Endodermal cell (in vitro differentiated cells): Measurements from ENCODE around the gene TBC1D9B. TPM values are rescaled to one million over a fixed set of nuclear protein-coding genes. Genes with fewer than 3 reads are reported as not detected.

Source experiments
- DNase-seq: peaks from one replicate; pipeline ENCODE4 v3.0.0-alpha.2; 2017
- H3K27ac ChIP-seq: 2 replicates; pipeline ENCODE4 v1.5.1; 2013; ENCODE audit warnings: mild to moderate bottlenecking, low read depth, low read length, moderate library complexity
- H3K27me3 ChIP-seq: 2 replicates; pipeline ENCODE4 v1.6.1; 2013; ENCODE audit warnings: mild to moderate bottlenecking, low read length, moderate library complexity; ENCODE audit not compliant: insufficient read depth, control insufficient read depth, poor library complexity, severe bottlenecking
- H3K36me3 ChIP-seq: 2 replicates; pipeline ENCODE4 v1.7.0; 2013; ENCODE audit warnings: mild to moderate bottlenecking, low read length, moderate library complexity; ENCODE audit not compliant: control insufficient read depth, insufficient read depth
- H3K4me1 ChIP-seq: one replicate; pipeline ENCODE4 v1.7.0; 2013; ENCODE audit warnings: low read length; ENCODE audit not compliant: control insufficient read depth, insufficient read depth
- H3K4me3 ChIP-seq: 2 replicates; pipeline ENCODE4 v1.5.1; 2013; ENCODE audit warnings: mild to moderate bottlenecking, low read length, moderate library complexity
- H3K9ac ChIP-seq: 2 replicates; pipeline ENCODE4 v1.6.1; 2013; ENCODE audit warnings: mild to moderate bottlenecking, low read length, moderate library complexity; ENCODE audit not compliant: poor library complexity, severe bottlenecking; ENCODE audit errors: extremely low read depth
- H3K9me3 ChIP-seq: 2 replicates; pipeline ENCODE4 v1.6.1; 2013; ENCODE audit warnings: mild to moderate bottlenecking, low read length, moderate library complexity; ENCODE audit not compliant: control insufficient read depth
- H3K27ac Mint-ChIP-seq: 2 replicates; pipeline ENCODE4 v1.8.0; 2020; ENCODE audit warnings: mixed read lengths
- H3K27me3 Mint-ChIP-seq: 2 replicates; pipeline ENCODE4 v1.8.0; 2021; ENCODE audit warnings: mild to moderate bottlenecking, mixed read lengths; ENCODE audit not compliant: insufficient read depth
- H3K36me3 Mint-ChIP-seq: 2 replicates; pipeline ENCODE4 v1.8.0; 2020; ENCODE audit warnings: low read depth, mixed read lengths
- H3K4me1 Mint-ChIP-seq: 2 replicates; pipeline ENCODE4 v1.8.0; 2020; ENCODE audit warnings: mixed read lengths
- H3K4me3 Mint-ChIP-seq: 2 replicates; pipeline ENCODE4 v1.8.0; 2020; ENCODE audit warnings: mild to moderate bottlenecking, moderate library complexity, mixed read lengths
- H3K9me3 Mint-ChIP-seq: 2 replicates; pipeline ENCODE4 v1.8.0; 2020; ENCODE audit warnings: mild to moderate bottlenecking, mixed read lengths
- CTCF ChIP-seq: fragments of 200-600 bp; sonication (generic); conservative IDR thresholded peaks from 2 replicates; pipeline ENCODE4 v1.5.0; 2021; ENCODE audit warnings: antibody characterized with exemption, mild to moderate bottlenecking
- WGBS, 2 experiments: methylation state at CpG; one replicate each; pipeline versions ENCODE4 v1.1.5 to v1.1.7; 2013; ENCODE audit warnings: missing lambda C conversion rate in 2 of 2, mixed read lengths in 1 of 2; ENCODE audit not compliant: insufficient coverage in 1 of 2, insufficient read length in 1 of 2; 5-methylcytosine and 5-hydroxymethylcytosine counted together
- total RNA-seq, 2 donors: library from RNA; stranded (reverse); fragmentation: NEBNext Ultra II Directional in 1 of 2; extraction: Animal tissue kit (Norgen Biotek cat#: 25700) in 1 of 2; gene quantifications; 2 replicates in 1 of 2; 3 replicates in 1 of 2; pipeline ENCODE4 v1.2.1, GENCODE V29; 2021

Gene TBC1D9B
- total RNA-seq, 2 donors from 2014 or later, result 118 to 127 TPM

- Histone ChIP-seq H3K36me3 (peaks cover 64% of the 10 kb centered on the region), H3K4me3 (no peak overlapping the region), H3K27me3 (no peaks in the 10 kb centered on the region), H3K9ac (no peak overlapping the region), H3K4me1 (no peaks in the 10 kb centered on the region), H3K9me3 (no peaks in the 10 kb centered on the region), H3K27ac (no peak overlapping the region)
- Mint-ChIP-seq H3K4me3 (no peak overlapping the region), H3K27me3 (no peaks in the 10 kb centered on the region), H3K36me3 (peaks cover 72% of the 10 kb centered on the region), H3K9me3 (no peaks in the 10 kb centered on the region), H3K4me1 (peaks cover 6% of the 10 kb centered on the region), H3K27ac (no peak overlapping the region)
- no peak for DNase-seq
- no peak for TF ChIP-seq CTCF
- 90 to 91% methylated on average over 4 to 5 of the region's 5 CpGs for WGBS, 2 experiments
Measured at GRCh38 chr5:179892255-179892654, 15.4 kb downstream of the TBC1D9B start.

DNA sequence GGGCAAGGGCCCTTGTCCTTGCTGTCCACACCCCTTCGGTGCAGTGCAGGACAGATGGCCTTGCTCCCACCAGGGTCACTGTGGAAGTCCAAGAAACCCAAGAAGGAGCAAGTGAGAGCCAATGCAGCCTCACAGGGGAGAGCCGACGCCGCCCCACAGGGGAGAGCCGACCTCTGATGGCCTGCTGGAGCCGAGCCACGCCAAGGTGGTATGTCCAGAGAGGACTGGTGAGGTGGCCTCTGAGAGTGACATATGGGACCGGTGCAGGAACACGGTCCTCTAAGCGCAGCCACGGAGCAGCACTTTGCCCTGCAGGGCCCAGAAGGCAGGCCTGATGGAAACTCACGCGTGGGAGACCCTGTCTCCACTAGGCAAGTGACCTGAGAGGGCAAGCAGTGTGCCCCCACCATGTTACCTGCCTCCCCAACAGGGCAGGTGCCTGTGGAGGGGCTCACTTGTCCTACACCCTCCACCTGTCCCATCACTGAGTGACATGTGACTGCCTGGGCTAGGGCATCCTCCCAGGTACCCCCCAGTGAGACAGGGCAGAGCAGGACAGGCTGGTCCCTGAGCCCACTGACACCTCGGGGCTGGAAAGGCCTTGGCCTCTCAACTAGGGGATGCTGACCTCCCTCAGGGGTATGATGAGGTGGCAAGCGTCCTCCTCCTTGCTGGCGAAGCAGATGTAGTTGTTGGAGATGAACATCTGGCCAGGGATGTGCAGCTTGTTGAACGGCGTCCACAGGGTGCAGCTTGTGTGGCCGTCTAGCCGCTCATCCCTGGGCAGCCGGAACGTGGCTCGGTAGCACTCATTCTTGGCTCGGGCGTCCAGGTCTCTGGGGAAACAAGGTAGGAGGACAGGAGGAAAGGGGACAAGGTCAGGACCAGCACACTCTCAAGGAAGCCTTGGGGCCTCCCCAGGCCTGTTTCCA is 16.7 kb downstream of the TBC1D9B start:
- Histone ChIP-seq H3K27ac (no peak overlapping the region), H3K4me1 (no peaks in the 10 kb centered on the region), H3K9ac (no peak overlapping the region), H3K4me3 (no peak overlapping the region), H3K36me3 (peaks cover 74% of the 10 kb centered on the region), H3K9me3 (no peaks in the 10 kb centered on the region), H3K27me3 (no peaks in the 10 kb centered on the region)
- Mint-ChIP-seq H3K9me3 (peaks cover under 1% of the 10 kb centered on the region), H3K27me3 (no peaks in the 10 kb centered on the region), H3K4me1 (peaks cover 4% of the 10 kb centered on the region), H3K4me3 (no peak overlapping the region), H3K27ac (no peak overlapping the region), H3K36me3 (peaks cover 82% of the 10 kb centered on the region)
- DNase-seq, result no peak
- no peak for TF ChIP-seq CTCF
- WGBS, 2 experiments, result 95 to 97% methylated on average over 18 to 25 of the region's 25 CpGs

GRCh38 chr5:179889885-179890284 is 17.8 kb downstream of the TBC1D9B start:
- Mint-ChIP-seq H3K9me3 (peaks cover 8% of the 10 kb centered on the region), H3K4me1 (no peaks in the 10 kb centered on the region), H3K27me3 (no peaks in the 10 kb centered on the region), H3K27ac (no peak overlapping the region), H3K4me3 (no peak overlapping the region), H3K36me3 (peaks cover 83% of the 10 kb centered on the region)
- Histone ChIP-seq H3K9me3 (peaks cover 9% of the 10 kb centered on the region), H3K27ac (no peak overlapping the region), H3K27me3 (no peaks in the 10 kb centered on the region), H3K36me3 (peaks cover 77% of the 10 kb centered on the region), H3K4me1 (no peaks in the 10 kb centered on the region), H3K9ac (no peak overlapping the region), H3K4me3 (no peak overlapping the region)
- no peak for TF ChIP-seq CTCF
- WGBS, 2 experiments, result 94 to 95% methylated on average over 9 to 13 of the region's 13 CpGs
- DNase-seq, result no peak
